DOHH2 (cell line): ENCODE data around the gene PEX19.

ENCODE experiments used
- H3F3A ChIP-seq: fragments of 200-600 bp; sonication (generic), shearing (Covaris generic); 2 replicates; pipeline ENCODE4 v1.6.0; 2016; ENCODE audit warnings: antibody characterized with exemption, mild to moderate bottlenecking; ENCODE audit not compliant: control insufficient read depth, insufficient read depth
- H3K27ac ChIP-seq: fragments of 200-600 bp; sonication (generic); 2 replicates; pipeline ENCODE4 v1.5.1; 2014; ENCODE audit warnings: low read depth, mild to moderate bottlenecking, low read length, moderate library complexity
- H3K27me3 ChIP-seq: fragments of 200-600 bp; sonication (generic); 2 replicates; pipeline ENCODE4 v1.6.1; 2014; ENCODE audit warnings: mild to moderate bottlenecking, low read length, mixed read lengths; ENCODE audit not compliant: control insufficient read depth
- H3K36me3 ChIP-seq: fragments of 200-600 bp; sonication (generic); 2 replicates; pipeline ENCODE4 v1.6.1; 2014; ENCODE audit warnings: mild to moderate bottlenecking, low read length, moderate library complexity, mixed read lengths; ENCODE audit not compliant: control insufficient read depth
- H3K4me1 ChIP-seq: fragments of 200-600 bp; sonication (generic); 2 replicates; pipeline ENCODE4 v1.6.1; 2014; ENCODE audit warnings: mild to moderate bottlenecking, low read length, mixed read lengths; ENCODE audit not compliant: control insufficient read depth
- H3K4me2 ChIP-seq: fragments of 200-600 bp; sonication (generic); 2 replicates; pipeline ENCODE4 v1.6.0; 2014; ENCODE audit warnings: mild to moderate bottlenecking, low read length, moderate library complexity
- H3K4me3 ChIP-seq: fragments of 200-600 bp; sonication (generic); 2 replicates; pipeline ENCODE4 v1.5.1; 2014; ENCODE audit warnings: mild to moderate bottlenecking, low read length, mixed read lengths
- H3K79me2 ChIP-seq: fragments of 200-600 bp; sonication (generic); 2 replicates; pipeline ENCODE4 v1.6.1; 2014; ENCODE audit warnings: mild to moderate bottlenecking, low read length, mixed read lengths; ENCODE audit not compliant: control insufficient read depth
- H3K9me2 ChIP-seq: fragments of 200-600 bp; sonication (generic); replicated peaks from 2 replicates; pipeline ENCODE4 v1.6.1; 2014; ENCODE audit warnings: mild to moderate bottlenecking, low read length, mixed read lengths; ENCODE audit not compliant: control insufficient read depth
- H3K9me3 ChIP-seq: fragments of 200-600 bp; sonication (generic); 2 replicates; pipeline ENCODE4 v1.6.1; 2014; ENCODE audit warnings: antibody characterized with exemption, low read length, mixed read lengths; ENCODE audit not compliant: control insufficient read depth, insufficient read depth
- H4K20me1 ChIP-seq: fragments of 200-600 bp; sonication (generic); 2 replicates; pipeline ENCODE4 v1.6.0; 2014; ENCODE audit warnings: low read depth, mild to moderate bottlenecking, antibody characterized with exemption, low read length, moderate library complexity; ENCODE audit not compliant: control insufficient read depth, insufficient read depth
- EZH2phosphoT487 ChIP-seq: fragments of 200-600 bp; sonication (generic); IDR thresholded peaks from 2 replicates; pipeline ENCODE4 v1.6.1; 2017; ENCODE audit warnings: borderline replicate concordance, mild to moderate bottlenecking, antibody characterized with exemption, low read length, moderate library complexity, mixed read lengths
- TF ChIP-seq, protein P1 (sequence below): fragments of 200-600 bp; sonication (generic); IDR thresholded peaks from one replicate; pipeline ENCODE4 v1.5.1; 2014; ENCODE audit warnings: antibody characterized with exemption, mild to moderate bottlenecking, low read depth, low read length; ENCODE audit not compliant: poor library complexity, severe bottlenecking

Gene PEX19

GRCh38 chr1:160256396-160257046 lies 28.4 kb downstream of the PEX19 start:
- Histone ChIP-seq H3K4me1 (peaks cover 14% of the 10 kb centered on the region), H3K4me2 (no peak overlapping the region), H3K27ac (no peak overlapping the region), H3K9me2 (no peaks in the 10 kb centered on the region), H3K4me3 (no peak overlapping the region), H3K9me3 (no peaks in the 10 kb centered on the region), H3K27me3 (no peaks in the 10 kb centered on the region), H3F3A (0 out of 2 replicates have a peak, but pooled peaks cover 2% of the 10 kb centered on the region), H3K79me2 (peaks cover 77% of the 10 kb centered on the region), H3K36me3 (peaks cover 49% of the 10 kb centered on the region), H4K20me1 (0 out of 2 replicates have a peak, but pooled peaks cover 2% of the 10 kb centered on the region)
- TF ChIP-seq, protein P1, sequence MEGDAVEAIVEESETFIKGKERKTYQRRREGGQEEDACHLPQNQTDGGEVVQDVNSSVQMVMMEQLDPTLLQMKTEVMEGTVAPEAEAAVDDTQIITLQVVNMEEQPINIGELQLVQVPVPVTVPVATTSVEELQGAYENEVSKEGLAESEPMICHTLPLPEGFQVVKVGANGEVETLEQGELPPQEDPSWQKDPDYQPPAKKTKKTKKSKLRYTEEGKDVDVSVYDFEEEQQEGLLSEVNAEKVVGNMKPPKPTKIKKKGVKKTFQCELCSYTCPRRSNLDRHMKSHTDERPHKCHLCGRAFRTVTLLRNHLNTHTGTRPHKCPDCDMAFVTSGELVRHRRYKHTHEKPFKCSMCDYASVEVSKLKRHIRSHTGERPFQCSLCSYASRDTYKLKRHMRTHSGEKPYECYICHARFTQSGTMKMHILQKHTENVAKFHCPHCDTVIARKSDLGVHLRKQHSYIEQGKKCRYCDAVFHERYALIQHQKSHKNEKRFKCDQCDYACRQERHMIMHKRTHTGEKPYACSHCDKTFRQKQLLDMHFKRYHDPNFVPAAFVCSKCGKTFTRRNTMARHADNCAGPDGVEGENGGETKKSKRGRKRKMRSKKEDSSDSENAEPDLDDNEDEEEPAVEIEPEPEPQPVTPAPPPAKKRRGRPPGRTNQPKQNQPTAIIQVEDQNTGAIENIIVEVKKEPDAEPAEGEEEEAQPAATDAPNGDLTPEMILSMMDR: no peak
- TF ChIP-seq EZH2phosphoT487: no peak

DNA sequence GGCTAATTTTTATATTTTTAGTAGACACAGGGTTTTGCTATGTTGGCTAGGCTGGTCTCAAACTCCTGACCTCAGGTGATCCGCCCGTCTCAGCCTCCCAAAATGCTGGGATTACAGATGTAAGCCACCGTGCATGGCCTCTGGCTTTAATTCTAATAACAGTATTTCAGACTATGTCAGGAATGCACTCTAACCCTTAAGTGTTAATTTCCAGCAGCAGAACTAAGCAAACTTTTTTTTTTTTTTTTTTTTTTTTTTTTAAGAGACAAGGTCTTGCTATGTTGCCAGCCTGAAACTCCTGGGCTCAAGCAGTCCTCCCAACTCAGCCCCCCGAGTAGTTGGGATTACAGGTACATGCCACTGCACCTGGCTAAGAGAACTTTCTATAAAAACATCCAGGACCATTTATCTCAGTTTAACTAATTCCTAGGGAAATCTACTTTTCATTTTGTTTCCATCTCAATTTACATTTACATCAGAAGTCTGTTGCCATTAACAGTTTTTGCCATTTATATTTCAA lies 29.1 kb downstream of the PEX19 start:
- Histone ChIP-seq H3F3A (0 out of 2 replicates have a peak, but pooled peaks cover 2% of the 10 kb centered on the region), H3K36me3 (peaks cover 53% of the 10 kb centered on the region), H3K9me3 (no peaks in the 10 kb centered on the region), H3K4me2 (no peak overlapping the region), H3K4me1 (peaks cover 10% of the 10 kb centered on the region), H3K9me2 (no peaks in the 10 kb centered on the region), H3K27me3 (no peaks in the 10 kb centered on the region), H3K79me2 (peaks cover 77% of the 10 kb centered on the region), H4K20me1 (0 out of 2 replicates have a peak, but pooled peaks cover 5% of the 10 kb centered on the region), H3K4me3 (no peak overlapping the region), H3K27ac (no peak overlapping the region)
- TF ChIP-seq EZH2phosphoT487: no peak
- TF ChIP-seq, protein P1: no peak

GRCh38 chr1:160251687-160252526 lies 33.0 kb downstream of the PEX19 start:
- TF ChIP-seq, protein P1: peak; percentile 79
- TF ChIP-seq EZH2phosphoT487: no peak
- Histone ChIP-seq H3K79me2 (peaks cover 71% of the 10 kb centered on the region), H4K20me1 (0 out of 2 replicates have a peak, but pooled peaks cover 5% of the 10 kb centered on the region)

More at GRCh38 chr1:160251687-160252526, 33.0 kb downstream of the PEX19 start:
- Histone ChIP-seq H3K9me3 (no peaks in the 10 kb centered on the region), H3K4me1 (no peaks in the 10 kb centered on the region), H3K9me2 (no peaks in the 10 kb centered on the region), H3K4me2 (no peak overlapping the region), H3K4me3 (no peak overlapping the region), H3K27me3 (no peaks in the 10 kb centered on the region), H3K27ac (no peak overlapping the region), H3K36me3 (peaks cover 30% of the 10 kb centered on the region), H3F3A (0 out of 2 replicates have a peak, but pooled peaks cover 2% of the 10 kb centered on the region)
